RWPE1 (cell line): Measurements from ENCODE around the gene CES5A.

ENCODE experiments used
- CTCF ChIA-PET: fragments of 350-600 bp; sonication (Branson Sonifier 250); formaldehyde crosslinking; extraction: SDS; loops from one replicate; lab custom pipeline; 2021; lab: Yijun Ruan, JAX
- POLR2A ChIA-PET: fragments of 400-600 bp; formaldehyde crosslinking; extraction: SDS; loops from one replicate; lab custom pipeline; 2020; ENCODE audit warnings: antibody characterized with exemption; ENCODE audit not compliant: low non-redundant PET; lab: Yijun Ruan, JAX
- DNase-seq: peaks from one replicate; pipeline ENCODE4 v3.0.0; 2012; ENCODE audit warnings: low spot score
- H3K27ac ChIP-seq: fragments of 450-650 bp; 2 replicates; pipeline ENCODE4 v1.5.1; 2017
- CTCF ChIP-seq: fragments of 450-650 bp; conservative IDR thresholded peaks from 2 replicates; pipeline ENCODE4 v1.5.1; 2017; ENCODE audit warnings: low read depth, mild to moderate bottlenecking

CES5A gene

GRCh38 chr16:55901566-55902217 lies 26.5 kb upstream of the CES5A start:
- CTCF ChIA-PET = no interaction called here
- no peak for DNase-seq
- POLR2A ChIA-PET = no interaction called here
- no peak for TF ChIP-seq CTCF
- no peak overlapping the region for H3K27ac ChIP-seq

- DNase-seq = no peak
- H3K27ac ChIP-seq = no peak overlapping the region
- POLR2A ChIA-PET = no interaction called here
- TF ChIP-seq CTCF = no peak
- CTCF ChIA-PET = no interaction called here
These were observed 25.6 kb upstream of the CES5A start for GRCh38 chr16:55900616-55901393.

DNA sequence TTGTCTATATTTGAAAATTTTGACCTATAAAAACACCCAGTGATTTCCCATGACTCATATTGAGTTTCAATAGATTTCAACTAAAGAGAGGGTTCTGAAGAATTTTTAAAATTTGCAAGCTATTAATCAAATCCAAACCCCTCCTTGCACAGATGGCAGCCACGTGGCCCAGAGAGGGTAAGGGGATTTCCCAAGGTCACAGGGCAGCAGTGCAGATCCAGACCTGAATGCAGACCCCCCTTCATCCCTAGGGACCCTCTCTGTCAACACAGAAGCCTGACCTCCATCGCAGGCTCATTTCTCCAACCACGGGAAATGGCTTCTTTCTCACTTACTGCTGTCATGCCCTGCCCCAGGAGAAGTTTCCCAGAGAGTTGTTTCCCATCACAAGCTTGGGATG lies 24.7 kb upstream of the CES5A start:
- ChIA-PET CTCF (interaction anchor here (0.6 to 0.8 kb wide), 2 partner anchors 10 to 1652 kb away, joined by 3 read pairs; no protein-coding TSS in a partner anchor), POLR2A (no interaction called here)
- no peak for TF ChIP-seq CTCF
- H3K27ac ChIP-seq = no peak overlapping the region
- DNase-seq = no peak

DNA sequence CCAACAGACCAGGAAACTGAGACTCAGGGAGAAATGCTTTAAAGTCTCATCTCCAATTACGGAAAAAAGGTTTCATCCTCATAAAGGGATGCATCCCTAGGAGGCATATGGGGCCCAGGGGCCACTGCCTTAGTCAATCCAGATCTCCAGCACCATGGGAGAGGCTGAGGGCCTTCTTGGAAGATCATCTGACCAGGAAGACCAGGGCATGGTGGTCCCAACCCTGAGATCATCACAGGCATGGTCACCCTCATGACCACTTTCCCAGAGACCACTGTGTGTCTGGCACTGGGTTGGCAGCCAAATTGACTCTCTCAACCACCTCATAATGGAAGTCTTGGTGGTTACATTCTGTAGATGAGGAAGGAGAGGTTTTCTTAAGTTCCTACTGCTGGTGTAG lies 23.4 kb upstream of the CES5A start:
- H3K27ac ChIP-seq = no peak overlapping the region
- TF ChIP-seq CTCF = no peak
- no peak for DNase-seq
- ChIA-PET CTCF (no interaction called here), POLR2A (no interaction called here)

- H3K27ac ChIP-seq = no peak overlapping the region
- CTCF ChIA-PET = no interaction called here
- no peak for TF ChIP-seq CTCF
- POLR2A ChIA-PET = no interaction called here
- no peak for DNase-seq
These were observed 17.6 kb upstream of the CES5A start for GRCh38 chr16:55892821-55893220.

DNA sequence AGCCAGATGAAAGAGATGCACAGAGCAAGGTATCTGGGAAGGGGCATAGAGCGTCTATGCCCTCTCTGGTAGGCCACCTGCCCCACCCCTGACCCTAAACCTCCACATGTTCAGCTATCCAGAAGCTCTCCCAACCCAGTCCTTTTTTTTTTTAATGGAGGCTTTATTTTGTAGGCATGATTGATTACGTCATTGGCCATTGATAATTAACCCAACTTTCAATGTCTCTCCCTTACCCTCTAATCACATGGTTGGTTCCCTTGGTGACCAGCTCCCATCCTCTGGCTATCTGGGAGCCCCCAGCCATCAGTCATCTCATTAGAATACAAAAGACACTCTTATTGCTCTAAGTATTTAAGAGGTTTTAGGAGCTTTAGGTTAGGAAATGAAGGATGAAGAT lies 14.3 kb upstream of the CES5A start:
- H3K27ac ChIP-seq = no peak overlapping the region
- no peak for TF ChIP-seq CTCF
- POLR2A ChIA-PET = no interaction called here
- no peak for DNase-seq
- CTCF ChIA-PET = interaction anchor here (1.0 kb wide), 1 partner anchor 10 kb away, joined by 3 read pairs; no protein-coding TSS in a partner anchor
